Stimulated activated CD4-positive, alpha-beta T cell treated with anti-CD3 and anti-CD28 coated beads, Interleukin-4, amount 100 ng/mL, for 1 hour (primary cell): ENCODE data around the gene TNFAIP2.
"Not testable (repeated sequence)": the region's sequence is repeated elsewhere in the genome, so short reads cannot be mapped to it uniquely, and the experiment has no call there.

Experiments
- DNase-seq: peaks from one replicate; pipeline ENCODE4 v3.0.0-alpha.2; 2020

TNFAIP2 gene

GRCh38 chr14:103136388-103137271, 13.4 kb downstream of the TNFAIP2 start:
- no peak for DNase-seq

- DNase-seq = no peak
These were observed 14.5 kb downstream of the TNFAIP2 start for GRCh38 chr14:103137689-103138300.

DNA sequence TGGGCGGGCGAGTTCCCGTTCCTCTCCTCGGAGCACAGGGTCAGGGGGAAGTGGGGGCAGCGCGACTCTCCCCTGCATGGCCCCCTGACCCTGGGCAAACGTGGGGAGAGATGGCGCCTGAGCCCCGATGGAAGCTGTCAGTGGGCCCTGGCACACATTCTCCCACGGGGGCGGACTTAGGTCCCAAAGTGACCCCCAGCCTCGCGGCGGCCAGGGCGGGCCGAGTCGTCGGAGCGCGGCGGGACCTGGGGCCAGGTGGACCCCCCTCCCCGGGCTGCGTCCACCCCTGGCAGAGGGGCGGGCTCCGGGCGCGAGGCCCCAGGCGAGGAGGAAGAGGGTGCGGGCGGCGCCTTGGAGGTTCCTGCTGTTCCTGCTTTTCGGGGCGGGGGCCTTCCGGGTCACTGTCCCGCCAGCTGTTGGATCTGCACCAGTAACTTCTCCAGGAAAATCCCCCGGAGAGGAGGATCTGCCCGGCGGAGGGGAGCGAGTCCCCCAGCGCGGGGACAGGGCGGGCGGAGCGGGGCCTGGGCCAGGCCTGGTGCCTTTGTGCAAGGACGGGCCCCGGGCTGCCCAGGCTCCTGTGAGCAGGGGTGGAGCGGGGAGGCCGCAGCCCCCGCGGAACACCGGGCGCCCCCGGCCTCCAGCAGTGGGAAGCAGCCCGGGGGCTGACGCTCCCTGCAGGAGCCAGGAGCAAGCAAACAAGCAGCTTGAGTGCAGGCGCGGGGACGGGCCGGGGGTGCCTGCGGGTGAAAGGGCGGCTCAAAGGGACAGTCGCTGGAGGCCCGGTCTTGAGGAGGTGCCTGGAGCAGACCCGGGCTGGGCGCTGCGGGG, 15.3 kb downstream of the TNFAIP2 start:
- DNase-seq = no peak

GRCh38 chr14:103139132-103140025, 16.1 kb downstream of the TNFAIP2 start:
- DNase-seq = no peak

DNA sequence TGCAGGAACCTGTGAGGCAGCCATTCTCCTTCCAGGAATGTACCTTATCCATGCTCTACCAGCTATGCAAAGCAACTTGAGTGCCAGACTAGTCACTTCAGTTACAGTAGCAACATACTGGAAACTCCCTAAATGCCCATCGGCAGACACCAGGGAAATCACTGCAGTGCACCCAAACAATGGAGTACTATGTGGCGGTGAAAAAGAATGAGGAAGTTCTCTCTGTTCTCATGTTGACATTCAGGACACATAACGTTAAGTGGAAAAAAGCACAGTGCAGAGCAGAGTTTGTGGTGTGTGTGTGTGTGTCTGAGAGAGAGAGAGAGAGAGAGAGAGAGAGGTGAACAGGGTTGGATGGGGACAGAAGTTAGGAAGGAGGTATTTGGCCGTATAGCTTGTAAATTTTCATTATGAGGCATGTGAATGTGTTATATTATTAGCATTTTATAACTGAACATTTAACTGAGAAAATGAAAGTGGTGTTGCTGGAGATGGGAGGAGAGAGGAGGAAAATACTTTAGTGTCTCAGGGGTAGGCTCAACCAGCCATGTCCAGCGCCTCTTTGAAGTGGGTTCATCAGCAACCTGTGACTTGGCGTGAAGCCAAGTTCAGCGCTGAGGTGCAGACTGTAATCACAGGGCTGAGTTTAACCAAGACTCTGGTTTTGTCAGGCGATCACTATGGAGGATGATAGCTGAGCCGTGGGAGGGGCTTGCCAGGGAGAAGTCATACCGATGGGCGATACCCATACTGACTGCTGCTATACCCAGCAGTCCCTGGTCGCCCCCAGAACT, 17.3 kb downstream of the TNFAIP2 start:
- DNase-seq = no peak

GRCh38 chr14:103141117-103141796, 18.0 kb downstream of the TNFAIP2 start:
- peak; percentile 21 for DNase-seq

GRCh38 chr14:103142026-103142425, 18.8 kb downstream of the TNFAIP2 start:
- DNase-seq = no peak

GRCh38 chr14:103142721-103143302, 19.6 kb downstream of the TNFAIP2 start:
- no peak for DNase-seq

- no peak for DNase-seq
These were observed 20.2 kb downstream of the TNFAIP2 start for GRCh38 chr14:103143506-103143905.

DNA sequence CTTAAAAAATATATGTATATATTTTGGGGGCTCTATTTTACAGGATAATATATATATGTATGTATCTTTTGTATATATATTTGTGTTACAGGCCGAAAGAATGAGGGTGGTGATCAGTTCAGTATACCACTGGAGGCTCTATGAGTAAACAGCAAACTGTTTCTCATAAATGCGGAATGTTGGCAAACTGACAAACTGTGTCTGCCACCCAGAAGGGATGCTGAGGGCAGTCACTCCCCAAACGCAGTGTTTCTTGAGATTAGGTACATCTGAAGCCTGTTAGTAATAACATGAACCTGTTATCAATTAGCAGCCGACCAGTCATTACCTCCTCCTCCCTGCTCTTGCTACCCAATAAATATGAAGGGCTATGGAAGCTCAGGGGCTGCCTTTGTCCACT, 20.8 kb downstream of the TNFAIP2 start:
- no peak for DNase-seq

- no peak for DNase-seq
These were observed 23.0 kb downstream of the TNFAIP2 start for GRCh38 chr14:103146141-103146709.

DNA sequence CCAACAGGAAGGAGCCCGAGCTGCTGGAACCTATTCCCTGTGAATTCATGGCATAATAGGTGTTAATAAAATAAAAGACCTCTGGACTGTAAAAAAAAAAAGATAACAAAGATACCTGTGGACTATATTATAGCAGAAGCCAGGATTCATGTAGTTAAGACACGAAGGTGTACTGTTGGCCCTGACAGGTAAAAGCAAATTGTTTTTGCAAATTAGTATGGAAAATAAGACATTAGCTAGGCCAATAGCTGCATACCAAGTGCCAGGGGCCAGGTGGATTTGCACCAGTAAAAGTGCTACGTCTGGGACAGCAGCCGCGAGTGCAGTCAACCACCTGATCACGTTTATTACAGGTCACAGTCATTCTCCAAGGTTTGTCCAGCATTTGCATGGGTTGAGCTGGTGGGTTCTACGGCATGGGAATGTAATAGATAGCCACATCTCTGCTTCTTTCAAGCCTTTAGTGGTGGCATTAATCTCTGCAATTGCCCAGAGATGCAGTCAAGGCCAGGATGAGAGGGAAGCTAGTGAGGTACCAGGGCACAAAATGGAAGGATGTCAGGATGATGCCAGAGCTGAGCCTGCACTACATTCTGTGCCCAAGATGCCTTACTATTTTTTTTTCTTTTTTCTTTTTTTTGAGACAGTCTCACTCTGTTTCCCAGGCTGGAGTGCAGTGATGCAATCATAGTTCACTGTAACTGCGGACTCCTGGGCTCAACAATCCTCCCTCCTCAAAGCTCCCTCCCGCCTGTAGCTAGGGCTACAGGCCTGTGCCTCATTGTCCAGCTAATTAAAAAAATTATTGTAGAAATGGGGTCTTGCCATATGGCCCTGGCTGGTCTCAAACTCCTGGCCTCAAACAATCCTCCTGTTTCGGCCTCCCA, 26.3 kb downstream of the TNFAIP2 start:
- no peak for DNase-seq

- DNase-seq = no peak
These were observed 28.1 kb downstream of the TNFAIP2 start for GRCh38 chr14:103151270-103151945.

GRCh38 chr14:103155010-103155409, 31.7 kb downstream of the TNFAIP2 start:
- no peak for DNase-seq

DNA sequence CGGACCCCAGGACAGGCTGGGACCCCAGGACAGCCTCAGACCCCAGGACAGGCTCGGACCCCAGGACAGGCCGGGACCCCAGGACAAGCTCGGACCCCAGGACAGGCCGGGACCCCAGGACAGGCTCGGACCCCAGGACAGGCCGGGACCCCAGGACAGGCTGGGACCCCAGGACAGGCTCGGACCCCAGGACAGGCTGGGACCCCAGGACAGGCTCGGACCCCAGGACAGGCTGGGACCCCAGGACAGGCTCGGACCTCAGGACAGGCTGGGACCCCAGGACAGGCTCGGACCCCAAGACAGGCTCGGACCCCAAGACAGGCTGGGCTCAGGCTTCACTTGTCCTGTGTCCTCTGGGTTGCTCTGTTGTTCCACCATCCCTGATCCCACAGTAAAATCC, 32.2 kb downstream of the TNFAIP2 start:
- DNase-seq = not testable (repeated sequence)

DNA sequence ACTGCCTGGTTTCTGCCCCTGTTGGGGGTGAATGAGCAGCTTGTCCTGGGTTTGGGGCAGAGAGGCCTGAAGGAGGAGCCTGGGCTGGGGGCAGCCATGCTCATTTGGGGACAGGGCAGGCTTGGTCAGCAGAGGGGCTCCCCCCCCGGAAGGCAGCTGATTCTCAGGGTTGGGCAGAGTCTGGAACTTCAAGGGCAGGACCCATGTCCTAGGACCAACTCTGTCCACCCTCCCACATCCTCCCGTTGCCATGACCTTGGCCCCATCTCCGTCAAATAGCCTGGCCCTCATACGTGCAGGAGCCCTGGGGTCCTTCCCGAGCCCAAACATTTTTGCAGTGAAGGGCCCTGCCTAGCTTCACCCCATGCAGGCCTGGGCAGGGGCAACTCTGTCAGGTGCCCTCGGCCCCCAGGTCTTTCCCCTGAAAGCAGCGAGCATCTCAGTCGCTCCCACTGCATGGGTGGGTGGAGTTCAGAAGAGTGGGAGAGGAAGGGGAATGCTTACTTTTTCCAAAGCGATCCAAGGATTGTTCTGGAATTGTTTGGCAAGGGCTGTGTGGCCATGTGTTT, 32.6 kb downstream of the TNFAIP2 start:
- no peak for DNase-seq

DNA sequence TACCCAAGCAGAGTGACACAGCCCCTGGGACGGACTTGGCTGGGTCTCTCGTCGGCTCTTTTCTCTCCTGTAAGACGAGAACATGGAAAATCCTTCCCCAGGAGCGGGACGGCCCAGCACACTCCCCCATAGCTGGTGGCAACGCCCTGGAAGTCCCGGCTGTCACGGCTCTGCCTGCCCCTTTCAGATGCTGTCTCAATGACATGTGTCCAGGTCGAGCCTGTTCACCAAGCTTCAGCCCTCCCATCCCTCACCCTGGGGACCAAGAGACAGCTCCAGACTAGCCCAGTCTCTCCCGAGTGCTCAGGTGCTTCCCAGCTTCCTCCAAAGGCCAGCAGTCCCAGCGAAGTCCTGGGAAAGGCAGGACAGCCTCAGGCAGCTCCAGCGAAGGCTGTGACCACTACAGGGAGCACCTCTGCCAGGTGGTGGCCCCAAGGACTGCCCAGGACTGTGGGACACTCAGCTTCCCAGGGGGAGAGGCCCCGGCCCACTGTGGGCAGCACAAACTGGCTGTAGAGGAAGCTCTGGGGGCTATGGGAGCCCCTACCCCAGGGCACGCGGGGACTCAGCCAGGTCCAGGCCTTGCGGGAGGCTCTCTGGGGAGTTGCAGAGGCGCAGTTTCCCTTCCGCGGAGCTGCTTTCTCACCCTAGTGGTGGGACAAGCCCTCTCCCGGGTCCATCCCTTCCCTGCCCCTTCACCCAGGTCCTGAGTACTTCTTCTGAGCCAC, 33.6 kb downstream of the TNFAIP2 start:
- DNase-seq = no peak
